GM19035 (cell line): ENCODE data around the gene SRPK3.

ENCODE experiments used
- ATAC-seq: cut with Tn5 transposase; IDR thresholded peaks from one replicate; pipeline ENCODE4 v1.9.1; 2021; ENCODE audit not compliant: unreplicated experiment

Gene SRPK3

GRCh38 chrX:153769158-153769864 lies 11.5 kb upstream of the SRPK3 start:
- no peak for ATAC-seq

- ATAC-seq = no peak
Measured at GRCh38 chrX:153769865-153770600, 10.8 kb upstream of the SRPK3 start.

DNA sequence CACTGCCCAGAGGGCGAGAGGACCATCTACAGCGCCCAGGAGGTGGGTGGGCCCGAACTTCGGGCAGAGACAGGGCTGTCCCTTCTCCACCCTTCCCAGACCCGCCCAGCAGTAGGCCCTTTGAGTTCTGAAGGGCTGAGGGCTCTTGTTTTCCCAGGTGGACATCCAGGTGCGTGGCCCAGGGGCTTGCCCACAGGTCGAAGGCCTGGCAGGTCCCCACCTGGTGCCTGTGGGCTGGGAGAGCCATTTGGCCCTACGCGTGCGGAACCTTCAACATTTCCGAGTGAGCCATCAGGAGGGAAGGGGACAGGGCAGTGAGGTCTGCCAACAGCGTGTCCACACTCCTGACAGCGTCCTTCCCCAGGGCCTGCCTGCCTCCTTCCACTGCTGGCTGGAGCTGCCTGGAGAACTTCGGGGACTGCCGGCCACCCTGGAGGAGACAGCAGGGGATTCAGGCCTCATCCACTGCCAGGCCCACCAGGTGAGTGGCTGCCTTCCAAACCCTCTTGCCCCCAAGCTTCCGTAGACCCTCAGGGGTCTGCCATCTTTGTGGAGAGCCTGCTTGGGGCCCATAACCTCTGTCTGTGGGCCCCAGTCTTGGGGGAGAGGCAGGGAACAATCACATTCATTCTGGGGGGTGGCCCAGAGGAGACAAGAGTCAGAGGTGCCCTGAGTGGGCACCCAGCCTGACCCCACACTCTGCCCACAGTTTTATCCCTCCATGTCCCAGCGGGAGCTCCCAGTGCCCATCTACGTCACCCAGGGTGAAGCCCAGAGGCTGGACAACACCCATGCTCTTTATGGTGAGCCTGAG lies 10.0 kb upstream of the SRPK3 start:
- no peak for ATAC-seq

- no peak for ATAC-seq
Measured at GRCh38 chrX:153771415-153772315, 9.2 kb upstream of the SRPK3 start.

DNA sequence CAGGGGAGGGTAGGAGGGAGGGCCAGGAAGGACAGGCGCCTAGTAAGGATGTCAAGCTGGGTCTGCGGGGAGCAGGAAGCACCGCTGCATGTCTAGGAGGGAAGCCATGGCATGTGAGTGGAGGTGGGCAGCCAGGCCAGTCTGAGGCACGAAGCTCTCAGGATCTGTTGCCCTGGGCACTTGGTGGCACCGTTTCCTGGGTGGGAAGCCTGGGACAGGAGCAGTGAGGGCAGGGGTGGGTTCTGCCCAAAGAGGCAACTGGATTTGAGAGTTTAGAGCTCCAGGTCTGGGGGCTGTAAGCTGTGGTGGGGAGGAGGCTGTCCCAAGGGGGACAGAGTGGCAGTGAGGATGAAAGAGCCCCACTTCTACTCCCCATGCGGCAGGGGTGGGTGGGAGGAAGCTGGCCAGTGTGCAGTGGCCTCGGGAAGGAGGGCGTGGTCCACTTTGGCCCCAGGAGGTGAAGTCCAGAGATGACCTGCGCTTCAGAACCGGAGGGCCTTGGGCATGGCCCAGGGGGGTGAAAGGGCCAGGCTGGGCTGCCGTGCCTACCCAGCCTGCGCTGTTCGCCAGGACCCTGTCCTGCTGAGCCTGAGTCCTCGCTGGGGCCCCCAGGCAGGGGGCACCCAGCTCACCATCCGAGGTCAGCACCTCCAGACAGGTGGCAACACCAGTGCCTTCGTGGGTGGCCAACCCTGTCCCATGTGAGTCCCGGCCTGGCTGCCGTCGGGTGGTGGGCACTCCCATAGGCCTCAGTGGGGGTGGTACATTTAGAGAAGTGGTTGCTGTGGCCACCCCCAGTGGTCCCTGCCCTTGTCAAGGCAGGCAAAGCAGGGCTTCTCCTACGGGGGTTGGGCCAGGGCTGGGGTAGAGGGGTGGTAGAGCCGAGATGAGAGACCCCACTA lies 8.3 kb upstream of the SRPK3 start:
- no peak for ATAC-seq

DNA sequence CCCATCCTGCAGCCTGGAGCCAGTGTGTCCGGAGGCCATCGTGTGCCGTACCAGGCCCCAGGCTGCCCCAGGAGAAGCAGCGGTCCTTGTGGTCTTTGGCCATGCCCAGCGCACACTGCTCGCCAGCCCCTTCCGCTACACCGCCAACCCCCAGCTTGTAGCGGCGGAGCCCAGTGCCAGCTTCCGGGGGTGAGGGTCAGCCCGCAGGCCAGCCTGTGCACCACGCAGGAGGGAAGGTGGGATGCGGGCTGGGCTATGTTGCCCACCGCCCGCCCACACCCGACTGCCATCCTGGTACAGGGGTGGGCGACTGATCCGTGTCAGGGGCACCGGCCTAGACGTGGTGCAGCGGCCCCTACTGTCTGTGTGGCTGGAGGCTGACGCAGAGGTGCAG lies 7.6 kb upstream of the SRPK3 start:
- ATAC-seq = no peak

DNA sequence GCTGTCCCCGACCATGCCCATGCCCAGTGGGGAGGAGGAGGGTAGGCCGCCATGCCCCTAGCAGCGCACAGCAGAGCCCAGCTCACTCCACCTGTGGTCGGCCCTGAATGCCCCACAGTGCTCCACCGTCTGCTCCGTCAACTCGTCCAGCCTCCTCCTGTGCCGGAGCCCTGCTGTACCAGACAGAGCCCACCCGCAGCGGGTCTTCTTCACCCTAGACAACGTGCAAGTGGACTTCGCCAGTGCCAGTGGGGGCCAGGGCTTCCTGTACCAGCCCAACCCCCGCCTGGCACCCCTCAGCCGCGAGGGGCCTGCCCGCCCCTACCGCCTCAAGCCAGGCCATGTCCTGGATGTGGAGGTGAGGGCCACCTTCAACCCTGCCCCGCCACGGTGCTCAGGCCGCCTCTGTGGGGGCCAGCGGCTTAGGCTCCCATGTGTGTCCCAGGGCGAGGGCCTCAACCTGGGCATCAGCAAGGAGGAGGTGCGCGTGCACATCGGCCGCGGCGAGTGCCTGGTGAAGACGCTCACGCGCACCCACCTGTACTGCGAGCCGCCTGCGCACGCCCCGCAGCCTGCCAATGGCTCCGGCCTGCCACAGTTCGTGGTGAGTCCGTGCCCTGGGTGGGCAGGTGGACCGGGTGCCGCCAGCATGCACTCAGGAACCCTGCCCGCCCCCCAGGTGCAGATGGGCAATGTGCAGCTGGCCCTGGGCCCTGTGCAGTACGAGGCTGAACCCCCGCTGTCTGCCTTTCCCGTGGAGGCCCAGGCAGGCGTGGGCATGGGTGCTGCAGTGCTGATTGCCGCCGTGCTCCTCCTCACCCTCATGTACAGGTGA lies 6.9 kb upstream of the SRPK3 start:
- no peak for ATAC-seq

- no peak for ATAC-seq
Measured at GRCh38 chrX:153774576-153775292, 6.1 kb upstream of the SRPK3 start.

GRCh38 chrX:153775293-153776119 lies 5.3 kb upstream of the SRPK3 start:
- ATAC-seq = no peak

DNA sequence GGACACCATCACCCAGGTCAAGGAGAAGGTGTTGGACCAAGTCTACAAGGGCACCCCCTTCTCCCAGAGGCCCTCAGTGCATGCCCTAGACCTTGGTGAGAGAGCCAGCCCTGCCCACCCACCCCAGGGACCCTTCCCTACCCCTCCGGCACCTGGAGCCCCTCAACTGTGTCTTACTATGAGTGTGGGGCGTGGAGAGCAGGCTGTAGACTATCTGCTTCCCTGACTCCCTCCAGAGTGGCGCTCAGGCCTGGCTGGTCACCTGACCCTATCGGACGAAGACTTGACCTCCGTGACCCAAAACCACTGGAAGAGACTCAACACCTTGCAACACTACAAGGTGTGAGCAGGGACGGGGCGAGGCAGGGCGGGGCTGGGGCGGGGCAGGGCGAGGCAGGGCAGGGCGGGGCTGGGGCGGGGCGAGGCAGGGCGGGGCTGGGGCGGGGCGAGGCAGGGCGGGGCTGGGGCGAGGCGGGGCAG lies 4.7 kb upstream of the SRPK3 start:
- ATAC-seq = no peak

- ATAC-seq = no peak
Measured at GRCh38 chrX:153776611-153777045, 4.2 kb upstream of the SRPK3 start.

GRCh38 chrX:153777261-153778090 lies 3.4 kb upstream of the SRPK3 start:
- ATAC-seq = no peak

- no peak for ATAC-seq
Measured at GRCh38 chrX:153778181-153778580, 2.7 kb upstream of the SRPK3 start.

DNA sequence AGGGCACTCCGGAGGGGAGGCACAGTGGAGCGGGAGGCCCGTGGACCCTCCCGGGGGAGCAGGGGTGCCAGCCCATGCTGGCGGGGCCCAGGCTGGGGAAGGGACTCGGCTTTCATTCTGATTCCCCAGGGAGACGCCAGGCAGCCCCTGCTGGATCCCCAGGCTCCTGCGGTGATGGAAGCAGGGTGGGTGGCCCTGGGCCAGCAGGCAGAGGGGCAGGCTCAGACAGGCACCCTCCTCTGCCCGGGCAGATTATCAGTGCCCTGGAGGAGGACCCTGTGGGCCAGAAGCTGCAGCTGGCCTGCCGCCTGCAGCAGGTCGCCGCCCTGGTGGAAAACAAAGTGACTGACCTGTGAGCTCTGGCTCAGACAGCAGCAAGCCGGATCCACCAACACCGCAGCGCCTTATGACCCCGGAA lies 2.1 kb upstream of the SRPK3 start:
- no peak for ATAC-seq

DNA sequence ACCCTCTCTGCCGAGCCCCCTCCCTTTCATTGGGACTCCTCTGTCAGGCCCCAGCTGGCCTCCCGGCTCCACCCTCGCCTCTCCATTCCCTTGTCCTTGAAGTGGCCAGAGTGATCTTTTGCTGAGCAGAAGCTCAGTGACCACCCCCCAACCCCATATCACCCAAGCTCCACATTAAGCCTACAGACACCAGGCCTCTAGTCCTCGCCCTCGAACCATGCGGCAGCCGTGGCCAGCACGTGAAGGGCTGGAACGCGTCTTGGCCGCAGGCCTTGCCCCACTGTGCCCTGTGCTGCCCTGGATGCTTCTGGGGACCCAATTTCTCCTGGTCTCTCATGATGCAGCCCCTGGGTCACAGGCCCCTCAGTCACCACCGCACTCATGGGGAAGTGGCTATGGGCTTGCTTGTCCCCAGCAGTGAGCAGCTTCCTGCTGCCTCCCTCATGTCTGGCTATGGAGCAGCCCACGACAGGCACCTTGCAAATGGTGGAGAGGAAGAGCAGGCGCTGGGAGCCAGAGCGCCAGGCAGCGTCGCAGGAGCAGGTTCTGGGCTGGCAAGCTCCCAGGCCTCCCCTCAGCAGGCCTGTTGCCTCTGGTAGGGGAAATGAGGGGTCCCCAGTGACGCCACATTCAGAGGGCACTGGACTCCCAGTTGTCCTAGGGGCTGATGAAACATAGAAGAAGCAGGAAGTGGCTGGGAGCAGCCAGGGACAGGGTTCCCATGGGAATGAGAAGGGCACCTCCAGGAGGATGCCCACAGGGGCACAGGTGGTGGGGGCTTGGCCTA lies 757 bp upstream of the SRPK3 start:
- ATAC-seq = no peak
